ENCODE measurements around the gene SGIP1.
"Not testable (repeated sequence)": the region's sequence is repeated elsewhere in the genome, so short reads cannot be mapped to it uniquely, and the experiment has no call there.

The SGIP1 gene

GRCh38 chr1:66769512-66770229 lies 235.7 kb downstream of the SGIP1 start:
- no peak for DNase-seq (ENCODE audit: low read depth in 2 of 2)

DNA sequence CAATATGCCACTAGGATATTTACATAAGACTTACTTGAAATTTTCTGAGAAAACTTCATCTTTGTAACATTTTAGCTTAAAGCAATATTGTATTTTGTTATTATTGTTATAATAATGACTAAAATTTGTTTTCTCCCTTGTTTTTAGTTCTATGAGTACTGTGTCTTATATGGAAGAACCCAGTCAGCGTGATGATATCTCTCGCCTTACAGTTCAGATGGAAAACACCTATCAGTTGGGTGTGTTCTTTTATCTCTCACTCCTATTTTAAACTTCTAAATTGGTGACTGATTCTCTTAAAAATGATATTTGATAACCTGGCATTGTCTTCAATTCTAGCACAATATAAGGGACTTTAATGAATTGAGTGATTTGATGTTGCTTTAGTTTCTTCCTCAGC lies 236.3 kb downstream of the SGIP1 start:
- DNase-seq (ENCODE audit: low read depth in 2 of 2), result no peak

- DNase-seq (ENCODE audit: low read depth in 2 of 2), result no peak
Observed at GRCh38 chr1:66770694-66771093, 236.7 kb downstream of the SGIP1 start.

- DNase-seq (ENCODE audit: low read depth in 2 of 2), result no peak
Observed at GRCh38 chr1:66773227-66773626, 239.3 kb downstream of the SGIP1 start.

- no peak for DNase-seq (ENCODE audit: low read depth in 2 of 2)
Observed at GRCh38 chr1:66774438-66774837, 240.5 kb downstream of the SGIP1 start.

- no peak for DNase-seq (ENCODE audit: low read depth in 2 of 2)
Observed at GRCh38 chr1:66775646-66776045, 241.7 kb downstream of the SGIP1 start.

- DNase-seq (ENCODE audit: low read depth in 2 of 2), result no peak
Observed at GRCh38 chr1:66777831-66778230, 243.9 kb downstream of the SGIP1 start.

DNA sequence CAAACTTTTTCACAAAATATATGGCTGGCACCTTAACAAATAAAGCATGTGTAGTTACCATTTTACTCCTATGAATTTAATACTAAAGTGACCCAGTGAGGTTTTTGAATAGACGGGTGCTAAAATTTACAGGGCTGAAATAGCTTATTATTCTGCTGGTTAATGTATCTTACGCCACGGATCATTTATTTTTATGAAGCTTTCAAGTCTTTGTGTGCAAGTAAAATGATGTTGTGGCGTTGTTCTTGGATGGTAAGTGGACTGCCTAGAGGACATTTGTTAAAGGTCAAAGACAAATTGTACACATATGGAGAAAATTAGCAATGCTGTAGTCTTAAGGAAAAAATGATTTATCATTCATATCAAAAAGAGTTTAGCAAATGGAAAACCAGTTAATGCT lies 244.3 kb downstream of the SGIP1 start:
- DNase-seq (ENCODE audit: low read depth in 2 of 2), result no peak

- DNase-seq (ENCODE audit: low read depth in 2 of 2), result no peak
Observed at GRCh38 chr1:66778969-66779368, 245.0 kb downstream of the SGIP1 start.

GRCh38 chr1:66779475-66780078 lies 245.6 kb downstream of the SGIP1 start:
- no peak for DNase-seq (ENCODE audit: low read depth in 2 of 2)

DNA sequence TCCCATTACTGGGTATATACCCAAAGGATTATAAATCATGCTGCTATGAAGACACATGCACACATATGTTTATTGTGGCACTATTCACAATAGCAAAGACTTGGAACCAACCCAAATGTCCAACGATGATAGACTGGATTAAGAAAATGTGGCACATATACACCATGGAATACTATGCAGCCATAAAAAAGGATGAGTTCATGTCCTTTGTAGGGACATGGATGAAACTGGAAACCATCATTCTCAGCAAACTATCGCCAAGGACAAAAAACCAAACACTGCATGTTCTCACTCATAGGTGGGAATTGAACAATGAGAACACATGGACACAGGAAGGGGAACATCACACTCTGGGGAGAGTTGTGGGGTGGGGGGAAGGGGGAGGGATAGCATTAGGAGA lies 251.8 kb downstream of the SGIP1 start:
- not testable (repeated sequence) for DNase-seq (ENCODE audit: low read depth in 2 of 2)

DNA sequence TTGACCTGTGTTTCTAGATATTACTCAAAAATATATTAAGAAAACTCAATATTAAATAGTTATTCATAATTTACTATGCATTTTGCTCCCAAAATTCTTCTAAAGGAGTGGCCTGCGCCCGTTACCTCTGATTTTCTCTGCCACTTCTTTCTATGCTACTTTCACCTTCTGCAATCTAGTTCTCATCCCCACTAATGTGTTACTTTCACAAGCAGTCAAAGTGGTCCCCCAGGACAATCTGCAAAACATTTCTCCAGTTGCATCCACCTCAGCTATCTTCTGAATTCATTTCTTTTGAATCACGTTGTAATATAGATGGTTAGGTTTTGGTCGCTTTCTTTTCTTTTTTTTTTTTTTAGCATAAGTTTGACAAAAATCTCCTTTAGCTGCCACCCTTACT lies 253.7 kb downstream of the SGIP1 start:
- no peak for DNase-seq (ENCODE audit: low read depth in 2 of 2)

DNA sequence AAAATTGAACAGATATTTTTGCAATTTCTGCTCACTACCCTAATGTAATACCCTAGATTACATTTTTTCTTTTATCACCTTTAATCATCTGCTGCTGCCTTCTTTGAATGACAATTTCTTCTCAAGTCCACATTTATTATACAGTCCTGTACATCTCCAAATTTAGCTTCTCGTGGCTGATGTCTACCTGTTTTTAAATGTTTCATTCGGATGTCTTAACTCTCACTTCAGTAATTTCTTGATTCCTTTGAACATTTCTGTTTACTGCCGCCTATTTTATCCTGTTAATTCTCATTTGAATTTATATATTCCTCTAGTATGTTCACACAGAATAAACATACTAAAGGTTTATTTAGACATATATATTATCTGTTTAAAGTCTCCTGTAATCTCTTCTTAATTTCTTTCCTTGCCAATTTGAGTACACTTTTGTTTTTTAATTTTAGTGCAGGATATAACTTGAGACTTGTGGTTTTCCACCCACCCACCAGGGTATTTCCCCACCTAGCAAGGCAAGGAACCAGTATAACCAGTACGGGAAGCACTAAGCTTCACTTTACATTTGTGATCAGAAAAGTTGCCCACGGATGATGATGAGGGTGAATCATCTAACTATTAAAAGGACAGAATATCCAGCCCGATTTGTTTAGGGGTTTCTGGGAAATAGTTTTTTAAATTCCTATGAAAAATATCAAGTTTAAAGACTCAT lies 254.4 kb downstream of the SGIP1 start:
- peak; percentile 29 to 49 for DNase-seq (ENCODE audit: low read depth in 2 of 2)

GRCh38 chr1:66791621-66792610 lies 258.0 kb downstream of the SGIP1 start:
- DNase-seq (ENCODE audit: low read depth in 2 of 2), result no peak

- not testable (repeated sequence) for DNase-seq (ENCODE audit: low read depth in 2 of 2)
Observed at GRCh38 chr1:66795839-66796238, 261.9 kb downstream of the SGIP1 start.
